GM06990 (cell line): Measurements from ENCODE around the gene CBX2.

Source experiments
- DNase-seq: peaks from one replicate; pipeline ENCODE4 v3.0.0-alpha.2; 2011; ENCODE audit not compliant: insufficient read length; ENCODE audit errors: extremely low read depth
- H3K27me3 ChIP-seq: replicated peaks from 2 replicates; pipeline ENCODE4 v1.6.0; 2011; ENCODE audit warnings: low read length; ENCODE audit not compliant: control insufficient read depth, insufficient read depth
- H3K36me3 ChIP-seq: 2 replicates; pipeline ENCODE4 v1.5.1; 2011; ENCODE audit warnings: low read length; ENCODE audit not compliant: control insufficient read depth, insufficient read depth
- H3K4me3 ChIP-seq: replicated peaks from 2 replicates; pipeline ENCODE4 v1.5.1; 2011; ENCODE audit warnings: low read depth, mild to moderate bottlenecking, control low read depth, low read length
- TF ChIP-seq, protein P1 (sequence below): IDR thresholded peaks from 2 replicates; pipeline ENCODE4 v1.5.1; 2011; ENCODE audit warnings: low read length, control low read depth, mild to moderate bottlenecking, inconsistent platforms; ENCODE audit not compliant: insufficient read depth, poor library complexity, severe bottlenecking

Gene CBX2

GRCh38 chr17:79741401-79741750 is 36.6 kb upstream of the CBX2 start:
- DNase-seq: no peak
- Histone ChIP-seq H3K36me3 (no peaks in the 10 kb centered on the region), H3K27me3 (no peaks in the 10 kb centered on the region; the same call in 1 of the 2 replicates), H3K4me3 (no peak overlapping the region)
- TF ChIP-seq, protein P1, sequence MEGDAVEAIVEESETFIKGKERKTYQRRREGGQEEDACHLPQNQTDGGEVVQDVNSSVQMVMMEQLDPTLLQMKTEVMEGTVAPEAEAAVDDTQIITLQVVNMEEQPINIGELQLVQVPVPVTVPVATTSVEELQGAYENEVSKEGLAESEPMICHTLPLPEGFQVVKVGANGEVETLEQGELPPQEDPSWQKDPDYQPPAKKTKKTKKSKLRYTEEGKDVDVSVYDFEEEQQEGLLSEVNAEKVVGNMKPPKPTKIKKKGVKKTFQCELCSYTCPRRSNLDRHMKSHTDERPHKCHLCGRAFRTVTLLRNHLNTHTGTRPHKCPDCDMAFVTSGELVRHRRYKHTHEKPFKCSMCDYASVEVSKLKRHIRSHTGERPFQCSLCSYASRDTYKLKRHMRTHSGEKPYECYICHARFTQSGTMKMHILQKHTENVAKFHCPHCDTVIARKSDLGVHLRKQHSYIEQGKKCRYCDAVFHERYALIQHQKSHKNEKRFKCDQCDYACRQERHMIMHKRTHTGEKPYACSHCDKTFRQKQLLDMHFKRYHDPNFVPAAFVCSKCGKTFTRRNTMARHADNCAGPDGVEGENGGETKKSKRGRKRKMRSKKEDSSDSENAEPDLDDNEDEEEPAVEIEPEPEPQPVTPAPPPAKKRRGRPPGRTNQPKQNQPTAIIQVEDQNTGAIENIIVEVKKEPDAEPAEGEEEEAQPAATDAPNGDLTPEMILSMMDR: no peak

- H3K4me3 ChIP-seq: no peak overlapping the region
- no peaks in the 10 kb centered on the region; the same call in 1 of the 2 replicates for H3K27me3 ChIP-seq
- DNase-seq: peak; percentile 74
- TF ChIP-seq, protein P1: peak; percentile 93
- no peaks in the 10 kb centered on the region for H3K36me3 ChIP-seq
These were observed 36.0 kb upstream of the CBX2 start for GRCh38 chr17:79741751-79742588.

DNA sequence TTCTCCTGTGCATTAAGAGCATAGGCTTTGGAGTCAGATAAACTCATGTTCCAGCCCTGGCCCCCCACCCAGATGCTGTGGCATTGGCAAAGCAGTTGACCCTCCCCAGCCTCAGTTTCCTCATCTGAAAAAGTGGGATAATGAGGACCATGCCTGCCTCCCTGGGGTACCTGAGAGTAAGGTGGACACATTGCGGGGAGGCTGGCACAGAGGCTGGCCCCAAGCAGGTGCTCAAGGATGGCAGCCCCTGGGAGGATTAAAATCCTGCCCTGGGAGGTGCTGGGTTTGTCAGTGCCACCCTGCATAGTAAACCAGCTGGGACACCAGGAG is 35.4 kb upstream of the CBX2 start:
- H3K27me3 ChIP-seq: no peaks in the 10 kb centered on the region; the same call in 1 of the 2 replicates
- no peak overlapping the region for H3K4me3 ChIP-seq

DNA sequence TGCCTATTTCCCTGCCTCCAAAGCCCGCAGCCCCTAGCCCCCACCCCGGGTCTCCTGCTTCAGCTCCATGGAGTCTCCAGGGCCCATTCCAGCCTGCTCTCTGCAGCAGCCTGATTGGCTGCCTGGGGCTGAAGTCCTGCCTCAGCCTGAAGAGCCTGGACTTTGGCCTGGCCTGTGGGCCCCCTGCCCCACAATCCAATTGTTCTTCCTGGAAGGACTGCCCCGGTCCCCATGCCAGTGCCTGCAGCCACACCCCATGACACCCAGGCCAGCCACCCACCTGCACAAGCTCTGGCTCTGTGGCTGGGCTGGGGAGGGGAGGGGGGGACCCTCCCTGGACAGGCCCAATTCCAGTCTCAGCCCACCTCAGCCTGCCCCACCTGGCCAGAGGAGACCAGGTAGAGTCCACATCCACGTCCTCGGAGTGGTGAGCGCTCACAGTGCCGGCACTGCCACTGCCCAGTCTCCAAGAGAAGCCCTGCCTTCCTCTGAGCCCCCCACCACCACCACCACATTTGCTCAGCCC is 34.9 kb upstream of the CBX2 start:
- H3K36me3 ChIP-seq: no peaks in the 10 kb centered on the region
- no peaks in the 10 kb centered on the region; the same call in 1 of the 2 replicates for H3K27me3 ChIP-seq
- TF ChIP-seq, protein P1: no peak
- no peak for DNase-seq
- H3K4me3 ChIP-seq: no peak overlapping the region

More for the DNA sequence above, 35.4 kb upstream of the CBX2 start:
- no peaks in the 10 kb centered on the region for H3K36me3 ChIP-seq
- DNase-seq: no peak
- TF ChIP-seq, protein P1: no peak

DNA sequence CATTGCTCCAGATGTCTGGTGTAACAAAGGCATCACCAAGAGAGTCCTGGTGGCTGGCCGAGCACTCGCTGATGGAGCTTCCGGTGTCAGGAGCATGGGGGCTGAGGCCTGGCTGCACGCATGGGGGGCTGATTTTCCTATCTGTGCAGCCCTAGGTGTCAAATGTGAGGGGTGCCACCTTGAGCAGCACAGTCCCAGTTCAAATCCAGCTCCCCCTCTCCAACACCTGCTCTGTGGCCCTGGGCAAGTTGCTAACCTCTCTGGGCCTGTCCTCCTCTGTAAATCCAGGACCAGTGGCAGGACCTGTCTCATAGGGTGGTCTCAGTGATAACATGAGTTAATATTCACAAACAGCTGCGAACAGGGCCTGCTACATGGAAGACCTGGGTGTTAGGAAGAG is 34.3 kb upstream of the CBX2 start:
- DNase-seq: no peak
- Histone ChIP-seq H3K36me3 (no peaks in the 10 kb centered on the region), H3K27me3 (no peaks in the 10 kb centered on the region; the same call in 1 of the 2 replicates), H3K4me3 (no peak overlapping the region)
- TF ChIP-seq, protein P1: no peak

DNA sequence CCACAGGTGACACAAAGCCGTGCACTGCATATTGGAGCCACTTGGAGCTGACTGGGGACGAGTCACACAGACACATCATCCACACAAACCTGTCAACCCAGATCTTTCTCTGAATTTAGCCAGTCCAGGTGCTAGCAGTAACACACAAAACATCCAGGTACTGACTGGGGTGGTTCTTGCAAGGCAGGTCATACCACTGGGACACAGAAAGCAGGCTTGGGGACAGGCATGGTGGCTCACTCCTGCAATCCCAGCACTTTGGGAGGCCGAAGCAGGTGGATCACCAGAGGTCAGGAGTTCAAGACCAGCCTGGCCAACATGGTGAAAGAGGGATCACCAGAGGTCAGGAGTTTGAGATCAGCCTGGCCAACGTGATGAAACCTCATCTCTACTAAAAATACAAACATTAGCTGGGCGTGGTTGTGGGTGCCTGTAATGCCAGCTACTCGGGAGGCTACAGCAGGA is 32.3 kb upstream of the CBX2 start:
- no peak for DNase-seq
- Histone ChIP-seq H3K27me3 (no peaks in the 10 kb centered on the region; the same call in 1 of the 2 replicates), H3K4me3 (no peak overlapping the region), H3K36me3 (no peaks in the 10 kb centered on the region)
- TF ChIP-seq, protein P1: no peak
